Measurements from ENCODE around the gene SULT6B1.
A peak's percentile ranks its signal among the peaks of the same experiment; 100 is the strongest.

Gene SULT6B1

DNA sequence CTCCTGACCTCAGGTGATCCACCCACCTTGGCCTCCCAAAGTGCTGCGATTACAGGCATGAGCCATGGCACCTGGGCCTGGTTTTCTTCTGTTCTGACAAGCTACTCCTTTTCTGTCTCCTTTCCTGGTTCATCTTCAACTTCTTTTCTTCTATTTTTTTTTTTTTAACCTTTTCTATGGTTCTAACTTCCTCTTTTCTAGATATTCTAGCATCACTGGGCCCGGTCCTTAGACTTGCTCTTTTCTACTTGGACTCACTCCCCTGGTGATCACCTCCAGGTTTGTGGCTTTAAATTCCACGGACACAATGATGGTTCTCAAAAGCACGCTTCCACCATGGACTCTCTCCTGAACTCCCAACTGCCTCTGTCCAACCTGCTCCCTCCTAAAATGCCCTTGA is 33.7 kb downstream of the SULT6B1 start:
- no peak overlapping the region for H3K27ac ChIP-seq
- DNase-seq (ENCODE audit: low read depth, low spot score), result no peak

DNA sequence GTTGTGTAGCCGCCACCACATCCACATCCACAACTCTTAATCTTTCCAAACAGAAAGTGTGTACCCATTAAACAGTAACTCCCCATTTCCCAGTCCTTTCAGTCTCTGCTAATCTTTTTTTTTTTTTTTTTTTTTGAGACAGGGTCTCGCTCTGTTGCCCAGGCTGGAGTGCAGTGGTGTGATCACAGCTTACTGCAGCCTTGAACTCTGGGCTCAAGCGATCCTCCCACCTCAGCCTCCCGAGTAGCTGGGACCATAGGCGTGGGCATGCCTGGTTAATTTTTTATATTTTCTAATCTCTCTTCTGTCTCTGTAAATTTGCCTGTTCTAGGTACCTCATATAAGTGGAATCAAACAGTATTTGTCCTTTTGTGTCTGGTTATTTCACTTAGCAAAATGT is 35.2 kb downstream of the SULT6B1 start:
- no peak for DNase-seq (ENCODE audit: low read depth, low spot score)

GRCh38 chr2:37149626-37150322 is 38.7 kb downstream of the SULT6B1 start:
- DNase-seq (ENCODE audit: low read depth, low spot score), result no peak
- no peak overlapping the region for H3K27ac ChIP-seq

More for the DNA sequence above, 35.2 kb downstream of the SULT6B1 start:
- H3K27ac ChIP-seq, result peak overlapping the region; percentile 39

- no peak for DNase-seq (ENCODE audit: low read depth, low spot score)
- no peak overlapping the region for H3K27ac ChIP-seq
Observed at GRCh38 chr2:37148325-37148724, 40.1 kb downstream of the SULT6B1 start.

DNA sequence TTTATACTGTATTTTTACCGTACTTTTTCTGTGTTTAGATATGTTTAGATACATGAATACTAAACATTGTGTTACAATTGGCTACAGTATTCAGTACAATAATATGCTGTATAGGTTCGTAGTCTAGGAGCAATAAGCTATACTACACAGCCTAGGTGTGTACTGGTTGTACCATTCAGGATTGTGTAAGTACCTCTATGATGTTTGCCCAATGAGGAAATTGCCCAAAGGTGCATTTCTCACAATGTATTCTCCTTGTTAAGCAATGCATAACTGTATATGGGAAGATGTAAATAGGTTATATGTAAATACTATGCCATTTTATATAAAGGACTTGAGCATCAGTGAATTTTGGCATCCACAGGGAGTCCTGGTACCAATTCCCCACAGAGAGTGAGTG is 42.4 kb downstream of the SULT6B1 start:
- no peak for DNase-seq (ENCODE audit: low read depth, low spot score)
- H3K27ac ChIP-seq, result no peak overlapping the region

DNA sequence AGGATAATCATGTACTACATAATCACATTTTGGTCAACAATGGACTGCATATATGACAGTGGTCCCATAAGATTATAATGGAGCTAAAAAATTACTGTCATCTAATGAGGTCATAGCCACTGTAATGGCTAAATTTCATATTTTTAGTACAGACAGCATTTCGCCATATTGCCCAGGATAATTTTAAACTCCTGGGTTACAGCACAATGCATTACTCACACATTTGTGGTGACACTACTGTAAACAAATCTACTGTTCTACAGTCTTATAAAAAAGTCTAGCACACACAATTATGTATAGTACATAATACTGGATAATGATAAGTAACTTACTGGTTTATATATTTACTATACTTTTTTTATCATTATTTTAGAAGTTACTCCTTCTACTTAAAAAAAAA is 44.5 kb downstream of the SULT6B1 start:
- no peak overlapping the region for H3K27ac ChIP-seq
- no peak for DNase-seq (ENCODE audit: low read depth, low spot score)

- no peak for DNase-seq (ENCODE audit: low read depth, low spot score)
- no peak overlapping the region for H3K27ac ChIP-seq
Observed at GRCh38 chr2:37142546-37142945, 45.9 kb downstream of the SULT6B1 start.

DNA sequence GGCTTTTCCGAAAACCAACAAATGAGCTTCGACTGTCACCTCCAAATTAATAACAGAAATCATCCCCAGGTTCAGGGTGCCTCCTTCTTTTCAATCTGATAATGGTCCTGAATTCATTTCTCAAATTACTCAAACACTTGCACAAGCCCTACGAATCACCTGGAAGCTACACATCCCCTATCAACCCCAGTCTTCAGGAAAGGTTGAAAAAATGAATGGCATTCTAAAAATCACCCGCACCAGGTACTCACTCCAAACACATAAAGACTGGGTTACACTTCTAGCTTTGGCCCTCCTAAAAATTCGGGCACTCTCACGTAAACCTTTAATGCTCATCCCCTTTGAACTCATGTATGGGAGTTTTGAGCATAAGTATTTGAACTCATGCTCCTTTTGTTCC is 55.6 kb downstream of the SULT6B1 start:
- DNase-seq (ENCODE audit: low read depth, low spot score), result no peak

DNA sequence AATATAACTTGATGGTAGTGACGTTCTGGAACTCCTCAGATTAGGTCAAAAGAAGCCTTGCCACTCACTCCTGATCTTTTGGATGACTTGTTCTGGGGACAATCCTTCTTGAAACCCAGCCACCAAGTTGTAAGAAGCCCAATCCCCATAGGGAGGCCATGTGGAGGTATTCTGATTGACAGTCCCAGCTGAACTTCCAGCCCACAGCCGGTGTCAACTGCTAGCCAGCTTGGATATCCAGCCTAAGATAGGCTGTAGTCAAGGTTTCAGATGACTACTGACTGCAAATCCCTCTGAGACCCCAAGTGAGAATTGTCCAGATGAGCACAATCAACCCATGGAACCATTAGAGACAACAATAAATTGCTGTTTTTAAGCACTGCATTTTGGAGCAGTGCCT is 63.1 kb downstream of the SULT6B1 start:
- H3K27ac ChIP-seq, result no peak overlapping the region
- DNase-seq (ENCODE audit: low read depth, low spot score), result no peak

More for the DNA sequence above, 55.6 kb downstream of the SULT6B1 start:
- H3K27ac ChIP-seq, result no peak overlapping the region

DNA sequence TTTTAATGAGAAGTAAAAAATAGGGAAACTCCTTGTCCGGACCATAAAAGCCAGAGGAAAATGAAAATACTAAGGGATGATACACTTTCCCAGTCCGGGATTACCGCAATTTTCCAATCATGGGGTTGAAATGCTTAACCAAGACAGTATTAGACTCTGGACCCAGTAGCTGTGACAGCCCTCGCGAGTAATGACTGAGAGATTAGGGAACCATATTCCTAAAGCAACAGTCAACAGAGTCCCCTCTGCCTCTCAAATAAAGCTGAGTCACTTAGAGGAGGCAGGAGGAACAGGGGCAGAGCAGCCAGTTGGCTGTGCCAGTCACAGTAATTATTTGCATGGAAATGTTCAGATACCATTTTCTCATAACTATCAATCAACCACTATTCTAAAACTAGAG is 69.3 kb downstream of the SULT6B1 start:
- H3K27ac ChIP-seq, result no peak overlapping the region
- DNase-seq (ENCODE audit: low read depth, low spot score), result no peak

All from epithelial cell of prostate (primary cell).